Myocyte (in vitro differentiated cells): ENCODE data around the gene ARHGEF26. TPM values are rescaled to one million over a fixed set of nuclear protein-coding genes. Genes with fewer than 3 reads are reported as not detected.

ENCODE experiments used
- DNase-seq: peaks from one replicate; pipeline ENCODE4 v3.0.0-alpha.2; 2012; ENCODE audit warnings: low read depth
- total RNA-seq: library from RNA; depleted of rRNA; stranded (reverse); fragments of >200 nt; gene quantifications from 2 replicates; pipeline ENCODE4 v1.2.3, GENCODE V29; 2014

The ARHGEF26 gene
- total RNA-seq, 1 donor from 2014 or later = 0.40 TPM

DNA sequence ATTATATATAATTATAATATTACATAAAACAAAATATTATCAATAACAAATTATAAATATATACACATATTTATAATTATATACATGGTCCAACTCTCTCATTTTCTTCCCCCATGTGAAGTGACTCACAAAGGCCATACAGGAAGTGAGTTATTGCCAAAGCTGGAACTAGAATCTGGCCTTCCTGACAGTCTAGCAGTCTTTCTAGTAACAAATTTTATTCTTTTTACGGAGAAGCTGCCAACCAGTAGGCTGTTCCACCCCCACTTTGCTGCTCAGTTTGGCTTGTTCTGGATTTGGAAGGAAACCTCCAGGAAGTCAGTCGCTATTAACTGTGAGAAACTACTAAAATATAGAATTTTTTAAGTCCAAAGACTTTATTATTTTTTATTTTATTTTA lies 123.5 kb downstream of the ARHGEF26 start:
- no peak for DNase-seq

GRCh38 chr3:154247806-154248415 lies 126.7 kb downstream of the ARHGEF26 start:
- peak; percentile 25 for DNase-seq

GRCh38 chr3:154250291-154250690 lies 129.1 kb downstream of the ARHGEF26 start:
- DNase-seq = no peak

DNA sequence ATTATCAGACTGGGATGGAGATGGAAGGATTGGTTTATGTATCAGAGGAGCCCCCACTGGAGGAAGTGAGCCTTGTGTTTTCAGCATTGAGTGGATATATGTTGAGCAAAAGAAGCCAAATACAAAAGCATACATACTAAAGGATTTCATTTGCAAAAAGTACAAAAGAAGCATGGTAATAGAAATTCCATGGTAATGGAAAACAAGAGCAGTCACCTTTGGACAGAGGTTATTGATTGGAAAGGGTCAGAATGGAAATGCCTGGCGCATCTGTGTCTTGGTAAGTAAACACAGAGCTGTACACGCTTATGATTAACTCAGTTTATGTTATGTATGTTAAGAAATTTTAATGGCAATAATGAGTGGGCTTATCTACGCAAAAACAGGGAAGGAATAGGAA lies 130.4 kb downstream of the ARHGEF26 start:
- no peak for DNase-seq

DNA sequence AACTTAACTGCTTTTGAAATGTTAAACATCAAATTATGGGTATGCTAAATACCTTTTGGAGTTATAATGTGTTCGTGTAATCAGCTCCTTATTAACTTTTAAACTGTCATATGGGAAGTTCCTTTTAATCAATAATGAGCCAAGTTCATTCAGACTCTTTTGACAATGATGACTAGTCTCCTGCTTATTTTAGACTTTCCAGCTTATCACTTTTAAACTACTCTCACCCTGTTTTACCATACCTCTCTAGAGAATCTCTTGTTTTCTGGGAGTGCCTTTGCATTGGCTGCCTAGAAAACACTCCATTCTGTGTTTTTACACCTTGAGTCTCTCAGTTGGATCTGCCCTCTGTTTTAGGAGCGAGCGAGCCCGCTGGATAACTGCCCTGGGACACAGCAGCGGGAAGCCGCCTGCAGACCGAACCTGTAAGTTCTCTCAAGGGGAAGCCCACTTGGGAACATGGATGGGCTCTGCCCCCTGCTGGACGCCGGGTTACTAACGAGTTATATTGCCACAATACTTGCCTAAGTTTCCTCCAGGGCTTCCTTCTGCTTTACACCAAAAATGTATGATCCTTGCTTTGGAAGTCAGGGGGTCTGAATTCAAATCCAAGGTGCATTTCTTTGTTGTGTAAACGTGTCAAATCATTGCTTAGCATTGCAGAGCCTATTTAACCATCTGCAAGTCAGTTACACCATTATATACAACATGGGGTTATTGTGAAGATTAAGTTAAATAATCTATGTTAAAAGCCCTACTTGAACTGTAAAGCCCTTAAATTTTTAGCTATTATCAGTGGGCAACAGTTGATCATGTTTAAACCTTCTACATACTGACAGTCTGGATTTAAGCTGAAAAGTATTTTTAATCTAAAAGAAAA lies 131.8 kb downstream of the ARHGEF26 start:
- DNase-seq = peak; percentile 83

- no peak for DNase-seq
These were observed 133.3 kb downstream of the ARHGEF26 start for GRCh38 chr3:154254527-154254926.

DNA sequence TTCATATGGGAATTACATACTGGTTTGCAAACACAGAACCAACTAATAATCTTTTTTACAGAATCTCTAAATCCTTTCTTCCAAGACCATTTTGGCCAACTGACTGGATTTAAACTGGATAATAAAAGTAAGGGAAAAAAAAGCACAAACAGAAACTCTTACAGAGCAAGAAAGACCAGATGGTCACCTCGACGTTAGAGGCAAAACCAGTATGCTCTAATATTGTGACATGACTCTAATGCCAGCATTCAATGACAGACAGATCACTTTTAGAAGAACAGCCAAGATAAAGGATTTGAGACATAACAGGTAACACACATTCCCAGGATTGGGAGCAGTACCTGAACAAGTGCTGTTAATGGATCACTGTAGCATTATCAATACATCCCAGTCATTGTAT lies 152.2 kb downstream of the ARHGEF26 start:
- no peak for DNase-seq

DNA sequence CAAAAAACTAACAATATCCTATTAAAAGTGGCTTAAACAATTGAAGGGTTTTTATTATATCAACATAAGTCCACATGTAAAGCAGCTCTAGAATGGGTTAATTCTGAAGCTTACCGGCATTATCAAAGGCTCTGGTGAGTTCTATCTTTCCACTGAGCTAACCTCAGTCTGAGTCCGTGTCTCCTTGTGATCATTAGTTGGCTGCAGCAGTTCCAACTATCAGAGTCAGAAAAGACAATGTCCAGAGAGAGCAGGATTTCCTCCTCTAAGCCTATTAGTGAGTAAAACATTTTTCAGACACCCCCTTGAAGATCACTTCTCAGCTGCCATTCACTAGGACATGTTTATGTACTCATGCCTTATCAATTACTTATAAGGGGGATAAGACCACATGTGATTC lies 153.2 kb downstream of the ARHGEF26 start:
- no peak for DNase-seq

DNA sequence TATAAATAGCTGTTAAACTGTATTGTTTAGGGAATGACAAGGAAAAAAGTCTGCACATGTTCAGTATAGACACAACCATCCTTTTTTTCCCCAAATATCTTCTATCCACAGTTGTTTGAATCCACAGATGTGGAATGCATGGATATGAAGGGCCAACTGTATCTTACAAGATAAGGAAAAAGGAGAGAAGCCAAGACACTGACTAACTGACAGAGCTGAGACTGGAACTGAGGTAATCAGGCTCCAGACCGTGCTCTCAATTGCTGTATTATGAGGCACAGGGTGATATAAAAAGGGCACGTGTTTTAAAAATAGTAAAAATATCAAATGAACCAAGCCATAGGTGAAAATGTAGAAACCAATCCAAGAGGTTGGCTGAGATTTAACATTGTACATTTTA lies 154.1 kb downstream of the ARHGEF26 start:
- no peak for DNase-seq

DNA sequence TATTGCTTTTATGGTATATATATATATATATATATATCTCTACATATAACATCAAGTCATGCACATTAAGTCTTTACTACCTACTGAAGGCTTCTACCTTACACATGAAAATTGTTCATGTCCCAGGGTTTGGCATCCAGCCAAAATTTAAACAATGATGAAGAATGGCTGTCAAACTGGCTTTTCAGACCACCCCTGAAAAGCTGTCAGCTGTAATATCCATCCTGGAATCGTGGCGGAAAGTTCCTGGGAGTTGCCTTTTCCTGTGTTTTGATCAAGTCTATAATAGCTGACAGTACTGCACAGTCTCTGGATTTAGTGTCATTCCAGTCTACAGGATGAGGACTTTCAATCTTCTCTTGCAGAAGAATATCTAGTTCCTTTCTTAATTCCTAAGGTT lies 154.8 kb downstream of the ARHGEF26 start:
- DNase-seq = no peak

DNA sequence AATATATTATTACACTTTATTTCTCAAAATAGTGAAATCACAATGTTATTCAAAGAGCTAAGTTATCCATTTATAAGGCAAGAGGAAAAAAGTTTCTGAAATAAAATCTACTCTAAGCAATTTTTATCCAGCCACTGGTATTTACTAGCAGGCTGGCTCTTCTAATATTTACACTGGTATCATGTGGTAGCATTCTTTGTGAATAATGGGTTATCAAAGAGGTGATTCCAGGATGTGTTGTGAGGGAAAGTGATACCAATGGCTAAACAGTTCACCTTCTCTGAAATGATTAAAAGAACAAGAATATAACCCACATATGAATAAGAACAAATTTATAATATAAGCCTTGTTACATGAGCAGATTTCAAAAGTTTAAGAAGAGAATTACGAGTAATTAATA lies 159.0 kb downstream of the ARHGEF26 start:
- no peak for DNase-seq

- no peak for DNase-seq
These were observed 164.0 kb downstream of the ARHGEF26 start for GRCh38 chr3:154285221-154285620.

DNA sequence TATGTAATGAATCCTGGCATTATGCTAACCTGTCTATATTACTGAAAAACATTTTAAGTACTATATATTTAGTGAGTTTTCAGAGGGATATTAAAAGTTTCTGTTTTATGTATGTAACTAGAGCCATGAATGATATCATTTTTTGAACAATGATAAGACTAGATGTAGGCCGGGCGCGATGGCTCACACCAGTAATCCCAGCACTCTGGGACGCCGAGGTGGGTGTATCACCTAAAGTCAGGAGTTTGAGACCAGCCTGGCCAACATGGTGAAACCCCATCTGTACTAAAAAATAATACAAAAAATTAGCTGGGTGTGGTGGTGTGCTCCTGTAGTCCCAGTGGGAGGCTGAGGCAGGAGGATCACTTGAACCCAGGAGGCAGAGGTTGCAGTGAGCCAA lies 169.0 kb downstream of the ARHGEF26 start:
- no peak for DNase-seq

- DNase-seq = peak; percentile 6
These were observed 172.8 kb downstream of the ARHGEF26 start for GRCh38 chr3:154294016-154294415.

- DNase-seq = no peak
These were observed 180.4 kb downstream of the ARHGEF26 start for GRCh38 chr3:154301561-154301960.

DNA sequence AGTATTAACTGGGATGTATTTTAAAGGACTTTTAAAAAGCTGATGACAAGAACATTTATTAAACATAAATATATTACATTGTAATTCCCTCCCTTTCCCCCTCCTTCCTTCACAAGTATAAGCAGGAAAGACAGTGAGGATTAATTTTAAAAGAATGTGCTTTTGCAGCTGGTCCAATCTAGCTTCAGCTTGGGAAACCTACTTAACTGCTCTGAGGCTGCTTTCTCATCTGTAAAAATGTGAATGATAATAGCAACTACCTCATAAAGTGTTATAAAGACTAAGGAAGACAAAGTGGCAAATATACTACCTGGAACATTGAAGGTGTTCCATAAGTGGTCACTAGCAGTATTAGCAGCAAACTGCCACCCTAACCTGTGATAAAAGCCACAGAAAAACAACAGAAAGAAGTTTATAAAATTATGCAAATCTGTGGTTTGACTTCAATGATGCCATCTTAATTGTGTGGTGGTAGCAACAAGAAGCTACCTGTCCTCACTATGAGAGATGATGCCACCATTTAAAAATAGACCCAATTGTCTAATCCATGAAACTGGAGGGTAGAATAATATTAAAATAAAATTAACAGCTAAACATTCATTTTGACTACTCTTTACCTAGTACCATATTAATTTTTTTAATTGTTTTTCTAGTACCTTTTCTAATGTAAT lies 183.1 kb downstream of the ARHGEF26 start:
- no peak for DNase-seq

DNA sequence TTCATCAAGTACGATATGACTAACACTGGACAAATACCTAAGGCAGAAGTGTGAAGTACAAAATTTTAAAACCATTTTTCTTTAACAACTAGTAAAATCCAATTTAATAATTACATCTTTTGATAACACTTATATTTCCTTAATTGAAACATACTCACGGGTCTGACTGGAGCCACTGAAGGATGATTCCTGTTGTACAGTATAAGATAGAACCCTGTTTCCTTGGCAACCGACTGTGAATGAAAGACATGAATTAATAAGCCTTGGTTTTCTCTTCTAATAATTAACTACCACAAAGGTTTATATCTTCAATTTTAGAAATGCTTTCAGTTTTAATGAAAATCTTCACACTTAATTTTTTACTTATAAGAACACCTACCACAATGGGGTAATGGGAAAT lies 183.7 kb downstream of the ARHGEF26 start:
- no peak for DNase-seq

DNA sequence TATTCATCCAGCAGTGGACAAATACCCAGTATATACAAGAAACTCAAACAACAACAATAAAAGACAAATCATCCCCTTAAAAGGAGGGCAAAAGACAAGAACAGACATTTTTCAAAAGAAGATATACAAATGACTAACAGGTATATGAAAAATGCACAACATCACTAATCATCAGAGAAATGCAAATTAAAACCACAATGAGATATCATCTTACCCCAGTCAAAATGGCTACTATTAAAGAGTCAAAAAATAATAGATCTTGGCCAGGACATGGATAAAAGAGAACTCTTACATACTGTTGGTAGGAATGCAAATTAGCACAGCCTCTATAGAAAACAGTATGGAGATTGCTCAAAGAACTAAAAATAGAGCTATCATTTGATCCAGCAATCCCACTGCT lies 186.2 kb downstream of the ARHGEF26 start:
- DNase-seq = no peak
